Kidney (tissue), 22 donors: ENCODE measurements around the gene IQCC. TPM values are rescaled to one million over a fixed set of nuclear protein-coding genes. Genes with fewer than 3 reads are reported as not detected.
"Not testable (repeated sequence)": the region's sequence is repeated elsewhere in the genome, so short reads cannot be mapped to it uniquely, and the experiment has no call there.

ENCODE experiments used
- DNase-seq, 5 donors: peaks; one replicate each; pipeline ENCODE4 v3.0.0-alpha.2; 2013 to 2020
- FAIRE-seq: peaks from 2 replicates; lab custom pipeline; 2012; peaks lifted over from hg19 to GRCh38; lab: Jason Lieb, UNC
- H3K27ac ChIP-seq, 2 donors: one replicate each; pipeline ENCODE4 v1.7.0; 2013; ENCODE audit warnings: low read depth in 2 of 2, low read length in 2 of 2, inconsistent platforms in 1 of 2
- H3K27me3 ChIP-seq: one replicate; pipeline ENCODE4 v1.7.1; 2013; ENCODE audit warnings: low read length, inconsistent platforms; ENCODE audit not compliant: control insufficient read depth, insufficient read depth
- H3K36me3 ChIP-seq, 3 donors: one replicate each; pipeline versions ENCODE4 v1.7.0 to v1.7.1; 2013; ENCODE audit warnings: low read length in 3 of 3, control low read depth in 1 of 3, inconsistent platforms in 1 of 3; ENCODE audit not compliant: insufficient read depth in 3 of 3, control insufficient read depth in 2 of 3
- H3K4me1 ChIP-seq, 3 donors: one replicate each; pipeline versions ENCODE4 v1.7.0 to v1.7.1; 2013; ENCODE audit warnings: low read length in 3 of 3, inconsistent platforms in 1 of 3, low read depth in 1 of 3; ENCODE audit not compliant: control insufficient read depth in 2 of 3, insufficient read depth in 2 of 3
- H3K4me3 ChIP-seq, 3 donors: one replicate each; pipeline versions ENCODE4 v1.7.0 to v1.8.1; 2013; ENCODE audit warnings: low read length in 3 of 3, control low read depth in 1 of 3, inconsistent platforms in 1 of 3
- H3K9ac ChIP-seq, 3 donors: one replicate each; pipeline versions ENCODE4 v1.7.0 to v1.7.1; 2013; ENCODE audit warnings: low read length in 3 of 3, control low read depth in 1 of 3, inconsistent platforms in 1 of 3
- H3K9me3 ChIP-seq, 3 donors: one replicate each; pipeline versions ENCODE4 v1.7.0 to v1.7.1; 2013; ENCODE audit warnings: low read length in 3 of 3, control low read depth in 1 of 3, inconsistent platforms in 1 of 3; ENCODE audit not compliant: control insufficient read depth in 2 of 3, insufficient read depth in 1 of 3
- CTCF ChIP-seq: IDR thresholded peaks from 3 replicates; pipeline ENCODE4 v1.5.1; 2012; ENCODE audit warnings: mild to moderate bottlenecking, moderate library complexity, borderline replicate concordance; ENCODE audit not compliant: insufficient read depth; ENCODE audit errors: extremely low read depth
- intact Hi-C: fragments of 100-400 bp; cut with DNase I; formaldehyde crosslinking; loops from one replicate; pipeline ENCODE4 v1.11.1; 2022
- long read RNA-seq, 10 donors: library from polyadenylated mRNA in 1 of 10; unstranded in 1 of 10; transcript quantifications; one replicate each; pipeline ENCODE4 v2.0.0 and lab custom pipeline, GENCODE V29; 2021 to 2026
- polyA plus RNA-seq: library from polyadenylated mRNA; stranded (reverse); fragments of 350-450 nt; fragmentation: Illumina TruSeq; extraction: RNeasy Lipid Tissue Mini Kit (QIAGEN cat#74804); gene quantifications from one replicate; pipeline ENCODE4 v1.2.3, GENCODE V29; 2014; ENCODE audit warnings: low read depth, low replicate concordance; ENCODE audit not compliant: insufficient read depth
- total RNA-seq: library from RNA; stranded (reverse); fragmentation: NEBNext Ultra II Directional; extraction: Animal tissue kit (Norgen Biotek cat#: 25700); gene quantifications from one replicate; pipeline ENCODE4 v1.2.1, GENCODE V29; 2021
- donor health status: control.
- donor health status: control.
- donor health status: control.
- donor health status: control.
- donor health status: control.
- donor health status: DM: yes; HTN: yes; CAD: no.
- donor health status: Normal renal cell carcinoma (clear cell type).

Gene IQCC
- total RNA-seq (3.5 TPM), polyA plus RNA-seq (3.4 TPM)
- long read RNA-seq, donor 1, partial matches to known transcripts, result 9 of 10 reads
- long read RNA-seq, donor 1, other reads (novel, unspliced or antisense), result 0 of 10 reads
- long read RNA-seq, donor 2, partial matches to known transcripts, result 0 of 1 reads
- long read RNA-seq, donor 2, other reads (novel, unspliced or antisense), result 0 of 1 reads
- long read RNA-seq, donor 3, partial matches to known transcripts, result 0 of 1 reads
- long read RNA-seq, donor 3, other reads (novel, unspliced or antisense), result 0 of 1 reads
- long read RNA-seq, donor 4, partial matches to known transcripts, result 0 of 1 reads
- long read RNA-seq, donor 4, other reads (novel, unspliced or antisense), result 0 of 1 reads
- long read RNA-seq, donor 5, result 0 reads
- long read RNA-seq, donor 6, result 0 reads
- long read RNA-seq, donor 7, partial matches to known transcripts, result 0 of 11 reads
- long read RNA-seq, donor 7, other reads (novel, unspliced or antisense), result 8 of 11 reads
- long read RNA-seq, donor 8, result 0 reads
- long read RNA-seq, donor 9, partial matches to known transcripts, result 0 of 1 reads
- long read RNA-seq, donor 9, other reads (novel, unspliced or antisense), result 0 of 1 reads
- long read RNA-seq, donor 10, result 0 reads

- intact Hi-C loops, result no loop called here
- H3K36me3 ChIP-seq, result no peaks in the 10 kb centered on the region
- H3K4me3 ChIP-seq, result peak within 1 kb of the TSS; percentile 75 to 83 (median 78)
- H3K27ac ChIP-seq, result peak within 1 kb of the TSS in 1 of 2 donors; percentile 66
- H3K9me3 ChIP-seq, result no peaks in the 10 kb centered on the region
- no peaks in the 10 kb centered on the region for H3K27me3 ChIP-seq
- peak within 1 kb of the TSS; percentile 73 to 96 (median 91) for H3K9ac ChIP-seq
- FAIRE-seq, result no peak
- peak; percentile 95 to 97 (median 97) for DNase-seq
- TF ChIP-seq CTCF, result no peak
- H3K4me1 ChIP-seq, result peaks cover 2 to 21% (median 4%) of the 10 kb centered on the region in 3 donors
These were observed at the start of gene IQCC for GRCh38 chr1:32205401-32206370. Gene IQCC, plus strand, starts transcription at chr1:32205671. Its CDS starts 11 bp downstream, at chr1:32205682.

GRCh38 chr1:32159189-32159588 is 46.3 kb upstream of the IQCC start:
- no peaks in the 10 kb centered on the region for H3K9me3 ChIP-seq
- H3K4me3 ChIP-seq, result no peak overlapping the region
- H3K36me3 ChIP-seq, result peaks cover 18 to 73% (median 36%) of the 10 kb centered on the region in 3 donors
- H3K9ac ChIP-seq, result no peak overlapping the region
- DNase-seq (no peak), FAIRE-seq (no peak)
- no peak overlapping the region for H3K27ac ChIP-seq
- H3K27me3 ChIP-seq, result no peaks in the 10 kb centered on the region
- H3K4me1 ChIP-seq, result no peaks in the 10 kb centered on the region
- no peak for TF ChIP-seq CTCF
- intact Hi-C loops, result no loop called here

- TF ChIP-seq CTCF, result no peak
- H3K4me3 ChIP-seq, result no peak overlapping the region
- H3K27ac ChIP-seq, result no peak overlapping the region
- DNase-seq (no peak), FAIRE-seq (no peak)
- H3K4me1 ChIP-seq, result no peaks in the 10 kb centered on the region
- peaks cover 10 to 64% (median 32%) of the 10 kb centered on the region in 3 donors for H3K36me3 ChIP-seq
- no peaks in the 10 kb centered on the region for H3K27me3 ChIP-seq
- intact Hi-C loops, result no loop called here
- H3K9me3 ChIP-seq, result no peaks in the 10 kb centered on the region
- H3K9ac ChIP-seq, result no peak overlapping the region
These were observed 42.1 kb upstream of the IQCC start for GRCh38 chr1:32163405-32163804.

GRCh38 chr1:32165633-32166032 is 39.8 kb upstream of the IQCC start:
- H3K9me3 ChIP-seq, H3K27me3 ChIP-seq, H3K27ac ChIP-seq, intact Hi-C loops, H3K4me1 ChIP-seq, DNase-seq, FAIRE-seq, H3K9ac ChIP-seq, H3K4me3 ChIP-seq: not testable (repeated sequence)
- H3K36me3 ChIP-seq, result peaks cover 4 to 60% (median 41%) of the 10 kb centered on the region in 3 donors
